Measurements from ENCODE around the gene USO1. TPM values are rescaled to one million over a fixed set of nuclear protein-coding genes. Genes with fewer than 3 reads are reported as not detected.
"Not testable (repeated sequence)": the region's sequence is repeated elsewhere in the genome, so short reads cannot be mapped to it uniquely, and the experiment has no call there.

The USO1 gene
- total RNA-seq, 1 donor from 2014 or later, result 89.5 TPM

- DNase-seq (ENCODE audit: low read depth) (no peak), FAIRE-seq (no peak)
- Histone ChIP-seq H3K4me3 (ENCODE audit: low read depth, low read length) (no peak overlapping the region), H3K36me3 (ENCODE audit: control insufficient read depth, insufficient read depth, low read length) (no peaks in the 10 kb centered on the region), H3K27me3 (ENCODE audit: control insufficient read depth, insufficient read depth, low read length) (no peaks in the 10 kb centered on the region)
- TF ChIP-seq CTCF (IDR thresholded peaks at IDR 0.05; ENCODE audit: insufficient read depth, low read length, severe bottlenecking), result no peak
These were observed 7.0 kb upstream of the USO1 start for GRCh38 chr4:75717408-75717807.

DNA sequence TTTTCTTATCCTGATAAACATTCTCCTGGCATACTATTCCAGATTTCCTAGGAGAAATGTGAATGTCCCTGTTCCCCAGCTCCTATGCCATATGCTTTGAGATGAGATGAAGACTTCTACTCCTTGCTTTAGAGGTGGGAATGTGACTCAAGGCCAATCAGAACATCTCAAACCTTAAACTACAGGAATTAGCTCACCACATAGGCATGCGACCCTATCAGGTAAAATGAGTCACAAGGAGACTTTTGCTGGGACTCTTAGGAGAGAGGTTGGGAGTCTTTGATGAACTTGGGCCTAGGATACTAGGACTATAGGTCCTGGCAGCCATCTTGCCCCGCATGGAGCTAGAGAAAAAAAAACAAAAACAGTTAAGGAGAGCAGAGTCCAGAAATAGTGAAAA lies 5.8 kb upstream of the USO1 start:
- no peak for TF ChIP-seq CTCF (IDR thresholded peaks at IDR 0.05; ENCODE audit: insufficient read depth, low read length, severe bottlenecking)
- Histone ChIP-seq H3K27me3 (ENCODE audit: control insufficient read depth, insufficient read depth, low read length) (no peaks in the 10 kb centered on the region), H3K36me3 (ENCODE audit: control insufficient read depth, insufficient read depth, low read length) (no peaks in the 10 kb centered on the region), H3K4me3 (ENCODE audit: low read depth, low read length) (no peak overlapping the region)
- DNase-seq (ENCODE audit: low read depth) (peak; percentile 83), FAIRE-seq (no peak)

DNA sequence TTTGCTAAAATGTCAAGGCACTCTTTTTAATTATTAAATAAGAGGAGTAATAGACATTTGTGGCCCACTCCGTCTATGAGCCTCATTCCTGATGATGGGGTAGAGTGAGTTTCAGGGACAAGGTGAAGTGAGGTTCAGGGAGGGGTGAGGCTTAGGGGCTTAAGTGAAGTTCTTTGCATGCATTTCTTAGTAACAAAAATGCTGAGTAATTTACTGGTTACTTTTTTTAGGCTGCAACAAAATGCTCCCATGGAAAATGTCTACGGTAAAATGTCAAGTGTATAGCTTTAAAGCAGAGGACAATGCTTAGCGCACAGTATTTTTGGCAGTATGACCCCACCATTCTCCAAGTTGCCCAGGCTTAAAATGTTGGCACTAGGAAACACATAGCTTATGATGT lies 2.0 kb upstream of the USO1 start:
- FAIRE-seq (no peak), DNase-seq (ENCODE audit: low read depth) (no peak)
- Histone ChIP-seq H3K4me3 (ENCODE audit: low read depth, low read length) (no peak overlapping the region), H3K27me3 (ENCODE audit: control insufficient read depth, insufficient read depth, low read length) (no peaks in the 10 kb centered on the region), H3K36me3 (ENCODE audit: control insufficient read depth, insufficient read depth, low read length) (no peaks in the 10 kb centered on the region)
- TF ChIP-seq CTCF (IDR thresholded peaks at IDR 0.05; ENCODE audit: insufficient read depth, low read length, severe bottlenecking), result no peak

GRCh38 chr4:75723163-75724065 lies 963 bp upstream of the USO1 start:
- Histone ChIP-seq H3K27me3 (ENCODE audit: control insufficient read depth, insufficient read depth, low read length) (no peaks in the 10 kb centered on the region), H3K4me3 (ENCODE audit: low read depth, low read length) (peak overlapping the region; percentile 98), H3K36me3 (ENCODE audit: control insufficient read depth, insufficient read depth, low read length) (no peaks in the 10 kb centered on the region)
- FAIRE-seq, result no peak
- TF ChIP-seq CTCF (IDR thresholded peaks at IDR 0.05; ENCODE audit: insufficient read depth, low read length, severe bottlenecking), result no peak
- DNase-seq (ENCODE audit: low read depth), result peak; percentile 84

DNA sequence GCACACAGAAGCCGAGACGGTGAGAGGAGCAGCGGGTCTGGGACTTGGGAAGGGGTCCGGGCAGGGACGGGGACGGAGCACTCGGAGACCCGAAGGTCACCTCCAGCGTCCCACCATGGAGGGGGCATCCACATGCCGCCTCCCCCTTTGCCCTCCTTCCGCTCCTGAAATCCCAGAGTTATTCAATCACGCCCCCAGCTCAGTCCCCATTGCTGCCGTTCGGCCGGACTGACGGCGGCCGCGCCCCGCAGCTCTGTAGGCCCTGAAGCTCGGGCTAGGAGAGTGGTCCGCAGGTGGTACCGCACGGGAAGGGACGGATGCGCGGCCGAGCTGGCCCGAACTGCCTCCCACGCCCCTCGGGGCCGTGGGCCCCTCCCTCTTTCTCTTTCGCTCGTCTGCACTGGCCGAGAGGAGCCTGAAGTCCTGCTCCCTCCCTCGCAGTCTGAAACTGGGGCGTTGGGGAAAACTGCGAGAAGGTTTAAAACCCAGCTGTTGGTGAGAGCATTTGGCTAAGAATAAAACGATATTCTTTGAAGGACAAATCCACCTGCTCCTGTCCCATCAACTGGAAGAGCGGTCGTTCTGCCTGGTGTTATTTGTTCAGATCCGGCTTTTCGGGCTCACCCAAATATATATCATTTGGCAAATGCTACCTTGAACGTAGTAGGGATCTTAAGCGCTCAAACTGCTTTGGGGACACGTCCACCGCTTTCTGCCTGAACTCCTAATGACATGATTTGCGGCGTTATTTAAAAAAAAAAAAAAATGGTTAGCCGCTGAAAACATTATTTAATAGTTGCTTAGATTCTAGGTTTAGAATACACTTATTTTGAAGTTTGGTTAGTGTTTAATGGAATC lies 719 bp downstream of the USO1 start:
- no peak for FAIRE-seq

DNA sequence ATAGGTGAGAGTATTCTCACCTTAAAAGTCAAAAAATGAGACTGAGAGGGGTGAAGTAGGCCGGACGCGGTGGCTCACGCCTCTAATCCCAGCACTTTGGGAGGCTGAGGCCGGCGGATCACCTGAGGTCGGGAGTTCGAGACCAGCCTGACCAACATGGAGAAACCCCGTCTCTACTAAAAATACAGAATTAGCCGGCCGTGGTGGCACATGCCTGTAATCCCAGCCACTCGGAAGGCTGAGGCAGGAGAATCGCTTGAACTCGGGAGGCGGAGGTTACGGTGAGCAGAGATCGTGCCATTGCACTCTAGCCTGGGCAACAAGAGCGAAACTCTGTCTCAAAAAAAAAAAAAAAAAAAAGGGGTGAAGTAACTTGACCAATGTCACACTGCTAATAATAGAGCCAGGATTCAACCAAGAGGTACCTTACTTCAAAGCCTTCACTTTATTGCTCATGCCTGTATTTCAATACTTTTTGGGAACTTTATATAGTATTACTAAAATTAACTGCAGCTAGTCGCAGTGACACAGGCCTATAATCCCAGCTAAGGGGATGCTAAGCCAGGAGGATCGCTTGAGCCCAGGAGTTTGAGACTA lies 1.7 kb downstream of the USO1 start:
- not testable (repeated sequence) for FAIRE-seq; H3K36me3 ChIP-seq (ENCODE audit: control insufficient read depth, insufficient read depth, low read length); DNase-seq (ENCODE audit: low read depth); H3K27me3 ChIP-seq (ENCODE audit: control insufficient read depth, insufficient read depth, low read length)
- H3K4me3 ChIP-seq (ENCODE audit: low read depth, low read length), result peak overlapping the region; percentile 98

More for the DNA sequence above, 719 bp downstream of the USO1 start:
- Histone ChIP-seq H3K36me3 (ENCODE audit: control insufficient read depth, insufficient read depth, low read length) (no peaks in the 10 kb centered on the region), H3K4me3 (ENCODE audit: low read depth, low read length) (peak overlapping the region; percentile 98), H3K27me3 (ENCODE audit: control insufficient read depth, insufficient read depth, low read length) (no peaks in the 10 kb centered on the region)
- peak; percentile 61 for DNase-seq (ENCODE audit: low read depth)
- no peak for TF ChIP-seq CTCF (IDR thresholded peaks at IDR 0.05; ENCODE audit: insufficient read depth, low read length, severe bottlenecking)
